Upper lobe of right lung (tissue), 1 donor: ENCODE data around the gene PITPNB. TPM values are rescaled to one million over a fixed set of nuclear protein-coding genes. Genes with fewer than 3 reads are reported as not detected.

ENCODE experiments used
- ATAC-seq: fragments of 200-7000 bp; cut with Tn5 transposase; one replicate; pipeline ENCODE4 v1.9.1; 2020; ENCODE audit warnings: mild to moderate bottlenecking, moderate library complexity
- DNase-seq: peaks from one replicate; pipeline ENCODE4 v3.0.0-alpha.2; 2020
- H3K27ac ChIP-seq: fragments of 200-600 bp; one replicate; pipeline ENCODE4 v1.8.0; 2022
- H3K27me3 ChIP-seq: fragments of 200-600 bp; one replicate; pipeline ENCODE4 v1.8.0; 2022; ENCODE audit warnings: mild to moderate bottlenecking
- H3K36me3 ChIP-seq: fragments of 200-600 bp; one replicate; pipeline ENCODE4 v1.8.0; 2022
- H3K4me1 ChIP-seq: fragments of 200-600 bp; one replicate; pipeline ENCODE4 v1.8.0; 2022
- H3K4me3 ChIP-seq: fragments of 200-600 bp; one replicate; pipeline ENCODE4 v1.8.0; 2022; ENCODE audit warnings: mild to moderate bottlenecking
- H3K9me3 ChIP-seq: fragments of 200-600 bp; one replicate; pipeline ENCODE4 v1.8.0; 2022
- intact Hi-C: fragments of 100-400 bp; cut with DNase I; formaldehyde crosslinking; loops from one replicate; pipeline ENCODE4 v1.11.0; 2022
- total RNA-seq: library from RNA; stranded (reverse); fragmentation: NEBNext Ultra II Directional; extraction: Animal tissue kit (Norgen Biotek cat#: 25700); gene quantifications from one replicate; pipeline ENCODE4 v1.2.1, GENCODE V29; 2021
- TF ChIP-seq, protein P1 (sequence below): fragments of 200-600 bp; IDR thresholded peaks from one replicate; pipeline ENCODE4 v1.8.0; 2022; ENCODE audit warnings: antibody characterized with exemption
- donor health status: DM: no; HTN: yes; CAD: no; lungs with severe emphysema.

Gene PITPNB
- total RNA-seq, 1 donor from 2014 or later = 73.8 TPM

DNA sequence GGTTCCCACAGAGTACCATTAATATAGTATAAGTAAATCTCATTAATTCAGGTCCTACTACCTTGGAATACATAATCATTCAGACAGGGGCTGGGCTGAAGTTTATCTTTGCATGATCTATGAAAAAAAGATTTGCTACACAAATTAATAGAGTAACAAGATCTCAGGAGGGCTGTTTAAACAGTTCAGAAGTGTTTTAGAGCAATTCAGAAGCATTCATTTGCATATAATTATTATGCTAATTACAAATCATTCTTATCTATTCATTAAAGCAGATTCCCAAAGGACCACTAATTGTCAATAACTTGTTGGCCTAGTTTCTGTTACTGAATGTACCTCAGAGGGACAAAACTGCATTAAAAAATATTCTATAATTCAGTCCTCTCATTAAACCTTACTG, 40.5 kb downstream of the PITPNB start:
- TF ChIP-seq, protein P1, sequence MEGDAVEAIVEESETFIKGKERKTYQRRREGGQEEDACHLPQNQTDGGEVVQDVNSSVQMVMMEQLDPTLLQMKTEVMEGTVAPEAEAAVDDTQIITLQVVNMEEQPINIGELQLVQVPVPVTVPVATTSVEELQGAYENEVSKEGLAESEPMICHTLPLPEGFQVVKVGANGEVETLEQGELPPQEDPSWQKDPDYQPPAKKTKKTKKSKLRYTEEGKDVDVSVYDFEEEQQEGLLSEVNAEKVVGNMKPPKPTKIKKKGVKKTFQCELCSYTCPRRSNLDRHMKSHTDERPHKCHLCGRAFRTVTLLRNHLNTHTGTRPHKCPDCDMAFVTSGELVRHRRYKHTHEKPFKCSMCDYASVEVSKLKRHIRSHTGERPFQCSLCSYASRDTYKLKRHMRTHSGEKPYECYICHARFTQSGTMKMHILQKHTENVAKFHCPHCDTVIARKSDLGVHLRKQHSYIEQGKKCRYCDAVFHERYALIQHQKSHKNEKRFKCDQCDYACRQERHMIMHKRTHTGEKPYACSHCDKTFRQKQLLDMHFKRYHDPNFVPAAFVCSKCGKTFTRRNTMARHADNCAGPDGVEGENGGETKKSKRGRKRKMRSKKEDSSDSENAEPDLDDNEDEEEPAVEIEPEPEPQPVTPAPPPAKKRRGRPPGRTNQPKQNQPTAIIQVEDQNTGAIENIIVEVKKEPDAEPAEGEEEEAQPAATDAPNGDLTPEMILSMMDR = no peak
- Histone ChIP-seq H3K27ac (no peak overlapping the region), H3K4me1 (peaks cover 12% of the 10 kb centered on the region), H3K9me3 (no peaks in the 10 kb centered on the region), H3K27me3 (no peaks in the 10 kb centered on the region), H3K4me3 (no peak overlapping the region), H3K36me3 (peaks cover 15% of the 10 kb centered on the region)
- intact Hi-C loops = no loop called here
- no peak for ATAC-seq
- no peak for DNase-seq

DNA sequence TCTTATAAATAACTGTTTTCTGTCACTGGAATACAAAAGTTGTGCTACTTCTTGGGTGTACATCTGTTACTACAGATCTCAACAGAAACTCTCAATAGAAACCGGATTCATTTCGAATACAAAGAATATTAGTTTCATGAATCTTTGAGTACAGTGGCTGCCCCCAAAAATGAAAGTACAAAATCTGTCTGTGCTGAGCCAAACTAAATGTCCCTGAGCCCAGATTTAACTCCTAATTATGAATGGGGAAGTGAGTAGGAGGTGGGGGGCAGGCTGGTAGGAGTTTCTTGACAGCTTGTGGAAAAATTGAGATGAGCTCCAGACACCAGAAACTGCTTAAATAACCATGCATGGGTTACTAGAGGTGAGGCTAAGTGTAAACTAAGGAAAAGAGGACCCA, 41.6 kb downstream of the PITPNB start:
- Histone ChIP-seq H3K9me3 (no peaks in the 10 kb centered on the region), H3K4me3 (no peak overlapping the region), H3K27me3 (no peaks in the 10 kb centered on the region), H3K36me3 (peaks cover 24% of the 10 kb centered on the region), H3K4me1 (peaks cover 12% of the 10 kb centered on the region), H3K27ac (no peak overlapping the region)
- intact Hi-C loops = no loop called here
- TF ChIP-seq, protein P1 = no peak
- ATAC-seq = no peak
- no peak for DNase-seq

DNA sequence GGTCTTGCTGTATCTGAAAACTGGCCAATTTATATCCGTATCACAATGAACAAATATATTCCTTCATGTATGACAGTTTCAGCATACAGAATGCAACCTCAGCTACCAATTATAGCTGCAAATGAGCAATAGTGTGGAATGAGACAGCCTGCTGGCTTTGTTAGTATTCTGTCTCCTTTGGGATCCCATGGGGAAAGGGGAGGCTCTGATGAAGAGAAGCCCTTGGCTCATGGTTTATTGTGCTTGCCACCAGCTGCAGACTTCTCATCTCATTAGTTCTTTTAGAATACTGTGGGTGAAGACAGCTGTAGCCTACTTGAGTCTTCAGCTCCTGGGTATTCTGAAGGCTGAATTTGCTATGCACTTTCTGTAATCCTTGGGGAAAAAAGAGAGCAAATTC, 42.4 kb downstream of the PITPNB start:
- intact Hi-C loops = no loop called here
- Histone ChIP-seq H3K4me1 (peaks cover 8% of the 10 kb centered on the region), H3K27ac (no peak overlapping the region), H3K4me3 (no peak overlapping the region), H3K9me3 (no peaks in the 10 kb centered on the region), H3K27me3 (no peaks in the 10 kb centered on the region), H3K36me3 (peaks cover 30% of the 10 kb centered on the region)
- TF ChIP-seq, protein P1 = no peak
- ATAC-seq = no peak
- no peak for DNase-seq

DNA sequence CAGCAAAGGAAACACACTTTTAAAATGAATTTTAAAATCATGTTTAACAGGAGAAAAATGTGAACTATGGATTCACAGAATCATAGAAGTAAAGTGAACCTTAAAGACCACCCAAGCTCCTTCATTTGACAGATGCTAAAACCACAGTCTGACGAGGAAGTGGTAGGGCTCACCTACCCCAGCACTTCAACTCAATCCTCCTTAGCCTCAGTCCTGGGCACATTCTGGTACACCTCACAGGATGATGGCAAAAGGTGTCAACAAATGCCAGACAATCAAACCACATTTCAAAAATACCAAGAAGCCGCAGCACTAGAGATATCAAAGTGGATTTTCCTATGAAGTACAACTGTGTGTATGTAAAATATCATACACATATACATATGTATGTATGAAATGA, 43.1 kb downstream of the PITPNB start:
- no peak for ATAC-seq

DNA sequence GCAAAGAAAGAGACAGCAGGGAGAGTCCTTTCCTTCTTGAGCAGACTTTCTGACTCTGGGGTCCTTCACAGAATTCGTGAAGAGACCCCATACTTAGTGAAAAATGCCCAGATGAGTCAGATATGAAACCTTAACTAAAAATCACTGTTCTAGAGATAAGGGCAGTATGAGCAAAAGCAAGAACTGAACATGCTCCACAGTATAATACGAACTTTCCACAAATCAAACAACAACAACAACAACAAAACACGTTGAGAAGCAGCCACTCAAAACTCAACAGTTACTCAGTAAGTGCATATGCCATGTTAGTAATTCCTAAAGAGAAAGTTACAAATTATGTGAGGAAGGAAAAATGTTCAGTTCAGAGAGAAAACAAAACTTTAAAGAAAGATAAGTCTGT, 44.3 kb downstream of the PITPNB start:
- DNase-seq (no peak), ATAC-seq (no peak)
- intact Hi-C loops = no loop called here
- Histone ChIP-seq H3K9me3 (no peaks in the 10 kb centered on the region), H3K36me3 (peaks cover 45% of the 10 kb centered on the region), H3K4me1 (no peaks in the 10 kb centered on the region), H3K27ac (no peak overlapping the region), H3K4me3 (no peak overlapping the region), H3K27me3 (no peaks in the 10 kb centered on the region)
- TF ChIP-seq, protein P1 = no peak

More for the DNA sequence above, 43.1 kb downstream of the PITPNB start:
- H3K4me3 ChIP-seq = no peak overlapping the region
- no peak for DNase-seq
- peaks cover 1% of the 10 kb centered on the region for H3K4me1 ChIP-seq
- TF ChIP-seq, protein P1 = no peak
- peaks cover 37% of the 10 kb centered on the region for H3K36me3 ChIP-seq
- no peaks in the 10 kb centered on the region for H3K27me3 ChIP-seq
- no peak overlapping the region for H3K27ac ChIP-seq
- H3K9me3 ChIP-seq = no peaks in the 10 kb centered on the region
- intact Hi-C loops = no loop called here

DNA sequence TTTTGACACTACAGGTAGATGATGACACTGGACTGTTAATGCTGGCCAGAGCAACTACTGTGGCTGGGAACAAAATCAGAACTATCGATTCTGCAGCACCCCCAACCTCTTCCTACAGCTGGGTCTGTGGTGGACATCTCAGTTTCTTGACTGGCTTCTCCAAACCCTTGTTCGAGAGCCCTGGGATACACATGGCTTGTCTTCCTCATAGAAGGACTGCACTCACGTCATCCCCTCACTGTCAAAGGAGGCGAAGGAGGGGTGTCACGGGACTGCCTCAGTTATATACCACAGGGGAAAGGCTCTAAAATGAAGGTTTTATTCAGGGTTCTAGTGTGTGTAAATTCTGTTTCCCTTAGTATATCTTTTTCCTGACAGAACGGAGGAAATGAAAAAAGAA, 44.9 kb downstream of the PITPNB start:
- Histone ChIP-seq H3K27ac (no peak overlapping the region), H3K4me3 (no peak overlapping the region), H3K36me3 (peaks cover 45% of the 10 kb centered on the region), H3K9me3 (no peaks in the 10 kb centered on the region), H3K27me3 (no peaks in the 10 kb centered on the region), H3K4me1 (no peaks in the 10 kb centered on the region)
- ATAC-seq = no peak
- intact Hi-C loops = no loop called here
- DNase-seq = no peak
- TF ChIP-seq, protein P1 = no peak
